SK-N-SH (cell line): ENCODE results near the gene HIVEP2. TPM values are rescaled to one million over a fixed set of nuclear protein-coding genes. Genes with fewer than 3 reads are reported as not detected.

ENCODE experiments used
- CTCF ChIA-PET: fragments of 300-600, 350-600 bp; formaldehyde crosslinking; extraction: SDS; loops from one replicate; lab custom pipeline; 2021; lab: Yijun Ruan, JAX
- POLR2A ChIA-PET: fragments of 350-600 bp; sonication (Branson Sonifier 250); formaldehyde crosslinking; extraction: SDS; loops from one replicate; lab custom pipeline; 2020; ENCODE audit warnings: antibody characterized with exemption, inconsistent platforms; lab: Yijun Ruan, JAX
- DNase-seq: peaks from one replicate; pipeline ENCODE4 v3.0.0; 2012
- H2AFZ ChIP-seq: fragments of 200-600 bp; sonication (generic); 2 replicates; pipeline ENCODE4 v1.8.1; 2016; ENCODE audit warnings: antibody characterized with exemption, mild to moderate bottlenecking, low read depth
- H3F3A ChIP-seq: fragments of 200-600 bp; sonication (generic); replicated peaks from 2 replicates; pipeline ENCODE3; 2016; ENCODE audit warnings: antibody characterized with exemption, mild to moderate bottlenecking; ENCODE audit not compliant: insufficient read depth
- H3K27ac ChIP-seq, 2 experiments: fragments of 200-500 bp in 1 of 2; fragments of 200-600 bp in 1 of 2; sonication (Bioruptor generic) in 1 of 2; sonication (generic), shearing (Covaris generic) in 1 of 2; 2 replicates each; pipeline versions ENCODE4 v1.5.1 to v1.6.1; 2014 to 2016; ENCODE audit warnings: low read depth in 2 of 2, inconsistent platforms in 1 of 2, low read length in 1 of 2, mild to moderate bottlenecking in 1 of 2, mixed read lengths in 1 of 2
- H3K27me3 ChIP-seq: fragments of 200-600 bp; sonication (generic), shearing (Covaris generic); 2 replicates; pipeline ENCODE4 v1.6.1; 2016; ENCODE audit warnings: mixed run types; ENCODE audit not compliant: insufficient read depth
- H3K36me3 ChIP-seq, 2 experiments: fragments of 200-500 bp in 1 of 2; fragments of 200-600 bp in 1 of 2; sonication (Bioruptor generic) in 1 of 2; sonication (generic) in 1 of 2; replicated peaks in 1 of 2; 2 replicates each; pipeline versions ENCODE3 to v1.5.1; 2014 to 2016; ENCODE audit warnings: low read length in 1 of 2, mild to moderate bottlenecking in 1 of 2; ENCODE audit not compliant: insufficient read depth in 2 of 2, control insufficient read depth in 1 of 2
- H3K4me1 ChIP-seq, 2 experiments: fragments of 200-500 bp in 1 of 2; fragments of 200-600 bp in 1 of 2; sonication (Bioruptor generic) in 1 of 2; sonication (generic), shearing (Covaris generic) in 1 of 2; 2 replicates each; pipeline versions ENCODE4 v1.5.1 to v1.6.1; 2014 to 2016; ENCODE audit warnings: low read depth in 1 of 2, low read length in 1 of 2, mixed run types in 1 of 2; ENCODE audit not compliant: insufficient read depth in 2 of 2, control insufficient read depth in 1 of 2
- H3K4me2 ChIP-seq: fragments of 200-600 bp; sonication (generic), shearing (Covaris generic); 2 replicates; pipeline ENCODE4 v1.6.1; 2017; ENCODE audit warnings: mixed run types
- H3K4me3 ChIP-seq, 2 experiments: fragments of 200-500 bp in 1 of 2; fragments of 200-600 bp in 1 of 2; sonication (Bioruptor generic) in 1 of 2; sonication (generic), shearing (Covaris generic) in 1 of 2; 2 replicates each; pipeline versions ENCODE4 v1.5.1 to v1.8.1; 2014 to 2016; ENCODE audit warnings: low read depth in 2 of 2, inconsistent platforms in 1 of 2, low read length in 1 of 2, mild to moderate bottlenecking in 1 of 2, mixed read lengths in 1 of 2, moderate library complexity in 1 of 2
- H3K79me2 ChIP-seq: fragments of 200-600 bp; sonication (generic); 2 replicates; pipeline ENCODE4 v1.8.1; 2017; ENCODE audit warnings: mild to moderate bottlenecking; ENCODE audit not compliant: insufficient read depth
- H3K9ac ChIP-seq: fragments of 200-600 bp; sonication (generic); 2 replicates; pipeline ENCODE4 v1.6.1; 2017; ENCODE audit warnings: mixed run types
- H3K9me2 ChIP-seq: fragments of 200-600 bp; sonication (generic); 2 replicates; pipeline ENCODE4 v1.6.1; 2017; ENCODE audit warnings: mixed run types
- H3K9me3 ChIP-seq: fragments of 200-600 bp; sonication (generic); 2 replicates; pipeline ENCODE4 v1.6.1; 2017; ENCODE audit warnings: mixed run types, mild to moderate bottlenecking, moderate library complexity
- H4K20me1 ChIP-seq: fragments of 200-600 bp; sonication (generic); 2 replicates; pipeline ENCODE4 v1.6.1; 2017; ENCODE audit warnings: mild to moderate bottlenecking, mixed run types; ENCODE audit not compliant: insufficient read depth
- FOSL2 ChIP-seq: IDR thresholded peaks from 2 replicates; pipeline ENCODE4 v1.4.0; 2012; ENCODE audit warnings: low read depth, mild to moderate bottlenecking, moderate library complexity, borderline replicate concordance
- MXI1 ChIP-seq: IDR thresholded peaks from 2 replicates; pipeline ENCODE4 v1.6.1; 2012; ENCODE audit warnings: mild to moderate bottlenecking, low read depth, low read length, improper control_type of control experiment
- NRF1 ChIP-seq: IDR thresholded peaks from 2 replicates; pipeline ENCODE4 v1.6.1; 2012; ENCODE audit warnings: low read depth, mild to moderate bottlenecking, low read length
- RXRA ChIP-seq: IDR thresholded peaks from 2 replicates; pipeline ENCODE4 v1.4.0; 2012; ENCODE audit warnings: low read depth, mild to moderate bottlenecking, borderline replicate concordance
- TCF12 ChIP-seq: IDR thresholded peaks from 2 replicates; pipeline ENCODE4 v1.4.0; 2012
- TEAD4 ChIP-seq: IDR thresholded peaks from 2 replicates; pipeline ENCODE4 v1.4.0; 2012; ENCODE audit warnings: mild to moderate bottlenecking, borderline replicate concordance; ENCODE audit not compliant: insufficient read depth
- YY1 ChIP-seq: IDR thresholded peaks from 2 replicates; pipeline ENCODE4 v1.4.0; 2012; ENCODE audit warnings: low read depth, mild to moderate bottlenecking
- WGBS: methylation state at CpG from one replicate; pipeline ENCODE4 v1.1.6; 2017; ENCODE audit warnings: low lambda C conversion rate; 5-methylcytosine and 5-hydroxymethylcytosine counted together
- polyA plus RNA-seq, 3 experiments: library from polyadenylated mRNA; depleted of rRNA; stranded (reverse); fragments of >200 nt; gene quantifications; 2 replicates each; pipeline ENCODE4 v1.2.3, GENCODE V29; 2012
- TF ChIP-seq, protein P1 (sequence below): IDR thresholded peaks from 2 replicates; pipeline ENCODE4 v1.6.1; 2012; ENCODE audit warnings: mild to moderate bottlenecking, low read depth, low read length, moderate library complexity

HIVEP2 gene
- polyA plus RNA-seq, 1 of the 3 experiments (the other 2 are of a cell fraction) = 2.5 TPM

DNA sequence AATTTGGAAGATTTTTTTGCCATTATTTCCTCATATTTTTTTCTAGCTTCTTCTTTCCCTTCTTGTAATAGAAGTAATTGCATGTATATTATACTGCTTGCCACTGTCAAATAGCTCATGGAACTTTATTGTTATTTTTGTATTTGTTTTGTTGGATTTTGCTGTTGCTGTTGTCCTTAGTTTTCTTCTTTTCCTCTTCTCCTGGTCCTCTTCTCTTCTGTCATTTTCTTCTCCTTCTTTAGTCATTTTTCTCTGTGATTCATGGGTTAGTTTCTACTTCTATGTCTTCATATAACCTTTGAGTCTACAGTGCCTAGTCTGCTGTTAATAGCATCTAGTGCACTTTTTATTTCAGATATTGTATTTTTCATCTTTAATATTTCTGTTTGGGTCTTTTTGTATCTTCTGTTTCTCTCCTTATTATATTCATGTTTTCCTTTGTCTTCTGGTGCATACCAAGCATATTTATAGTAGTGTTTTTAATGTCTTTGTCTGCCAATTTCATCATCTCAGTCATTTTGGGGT, 226.2 kb downstream of the HIVEP2 start:
- no peaks in the 10 kb centered on the region for H3K79me2 ChIP-seq
- no peak for DNase-seq
- H3K27ac ChIP-seq = no peak overlapping the region
- no peaks in the 10 kb centered on the region for H3K9me3 ChIP-seq
- H3K4me2 ChIP-seq = no peak overlapping the region
- TF ChIP-seq, protein P1, sequence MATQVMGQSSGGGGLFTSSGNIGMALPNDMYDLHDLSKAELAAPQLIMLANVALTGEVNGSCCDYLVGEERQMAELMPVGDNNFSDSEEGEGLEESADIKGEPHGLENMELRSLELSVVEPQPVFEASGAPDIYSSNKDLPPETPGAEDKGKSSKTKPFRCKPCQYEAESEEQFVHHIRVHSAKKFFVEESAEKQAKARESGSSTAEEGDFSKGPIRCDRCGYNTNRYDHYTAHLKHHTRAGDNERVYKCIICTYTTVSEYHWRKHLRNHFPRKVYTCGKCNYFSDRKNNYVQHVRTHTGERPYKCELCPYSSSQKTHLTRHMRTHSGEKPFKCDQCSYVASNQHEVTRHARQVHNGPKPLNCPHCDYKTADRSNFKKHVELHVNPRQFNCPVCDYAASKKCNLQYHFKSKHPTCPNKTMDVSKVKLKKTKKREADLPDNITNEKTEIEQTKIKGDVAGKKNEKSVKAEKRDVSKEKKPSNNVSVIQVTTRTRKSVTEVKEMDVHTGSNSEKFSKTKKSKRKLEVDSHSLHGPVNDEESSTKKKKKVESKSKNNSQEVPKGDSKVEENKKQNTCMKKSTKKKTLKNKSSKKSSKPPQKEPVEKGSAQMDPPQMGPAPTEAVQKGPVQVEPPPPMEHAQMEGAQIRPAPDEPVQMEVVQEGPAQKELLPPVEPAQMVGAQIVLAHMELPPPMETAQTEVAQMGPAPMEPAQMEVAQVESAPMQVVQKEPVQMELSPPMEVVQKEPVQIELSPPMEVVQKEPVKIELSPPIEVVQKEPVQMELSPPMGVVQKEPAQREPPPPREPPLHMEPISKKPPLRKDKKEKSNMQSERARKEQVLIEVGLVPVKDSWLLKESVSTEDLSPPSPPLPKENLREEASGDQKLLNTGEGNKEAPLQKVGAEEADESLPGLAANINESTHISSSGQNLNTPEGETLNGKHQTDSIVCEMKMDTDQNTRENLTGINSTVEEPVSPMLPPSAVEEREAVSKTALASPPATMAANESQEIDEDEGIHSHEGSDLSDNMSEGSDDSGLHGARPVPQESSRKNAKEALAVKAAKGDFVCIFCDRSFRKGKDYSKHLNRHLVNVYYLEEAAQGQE = no peak
- no peak for TF ChIP-seq NRF1
- TF ChIP-seq RXRA = no peak
- no peak for TF ChIP-seq FOSL2
- no peak for TF ChIP-seq TEAD4
- TF ChIP-seq MXI1 = no peak
- peaks cover 0 to 3% of the 10 kb centered on the region in 2 experiments; a peak in 1 of 4 replicates for H3K4me1 ChIP-seq
- no peak overlapping the region for H3K4me3 ChIP-seq
- no peaks in the 10 kb centered on the region for H3K27me3 ChIP-seq
- H3K36me3 ChIP-seq = no peaks in the 10 kb centered on the region
- H2AFZ ChIP-seq = no peak overlapping the region
- no peaks in the 10 kb centered on the region for H4K20me1 ChIP-seq
- ChIA-PET POLR2A (no interaction called here), CTCF (no interaction called here)
- no peaks in the 10 kb centered on the region for H3K9me2 ChIP-seq
- no peaks in the 10 kb centered on the region for H3F3A ChIP-seq
- no peak overlapping the region for H3K9ac ChIP-seq

DNA sequence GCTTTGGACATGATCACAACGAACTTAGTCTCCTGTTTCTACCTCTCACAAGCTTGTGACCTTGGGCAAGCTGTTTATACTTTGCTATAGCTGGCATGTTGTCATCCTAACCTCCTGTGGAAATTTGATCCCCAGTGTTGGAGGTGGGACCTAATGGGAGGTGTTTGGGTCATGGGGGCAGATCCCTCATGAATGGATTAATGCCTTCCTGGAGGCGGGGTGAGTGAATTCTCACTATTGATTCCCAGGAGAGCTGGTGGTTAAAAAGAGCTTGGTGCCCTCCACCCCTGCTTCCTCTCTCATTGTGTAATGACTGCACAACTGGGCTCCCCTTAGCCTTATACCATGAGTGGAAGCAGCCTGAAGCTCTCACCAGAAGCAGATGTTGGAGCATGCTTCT, 228.9 kb downstream of the HIVEP2 start:
- ChIA-PET POLR2A (no interaction called here), CTCF (no interaction called here)
- no peak overlapping the region for H3K27ac ChIP-seq
- no peaks in the 10 kb centered on the region for H3K9me2 ChIP-seq
- no peaks in the 10 kb centered on the region for H3K27me3 ChIP-seq
- H3K9ac ChIP-seq = no peak overlapping the region
- no peak overlapping the region for H3K4me3 ChIP-seq
- H3K36me3 ChIP-seq = no peaks in the 10 kb centered on the region
- no peak overlapping the region for H3K4me2 ChIP-seq
- no peaks in the 10 kb centered on the region for H3K79me2 ChIP-seq
- H3K4me1 ChIP-seq = no peaks in the 10 kb centered on the region; a peak in 1 of 4 replicates
- no peak for DNase-seq
- H3F3A ChIP-seq = no peaks in the 10 kb centered on the region
- TF ChIP-seq YY1 (no peak), TCF12 (no peak)
- no peak overlapping the region for H2AFZ ChIP-seq
- WGBS = 79% methylated on average over 2 of the region's 2 CpGs
- no peaks in the 10 kb centered on the region for H4K20me1 ChIP-seq
- no peaks in the 10 kb centered on the region for H3K9me3 ChIP-seq
